GM23338 (cell line): ENCODE measurements around the gene XG.

Experiments used
- CTCF ChIP-seq, 2 experiments: fragments of 200-600 bp in 1 of 2; sonication (generic) in 1 of 2; conservative IDR thresholded peaks; 2 replicates each; pipeline versions ENCODE4 v1.5.1 to v1.6.1; 2016 to 2017; ENCODE audit warnings: antibody characterized with exemption in 2 of 2, low read depth in 2 of 2, mild to moderate bottlenecking in 2 of 2, moderate library complexity in 1 of 2
- ETS1 ChIP-seq: IDR thresholded peaks from 2 replicates; pipeline ENCODE4 v1.6.1; 2016; ENCODE audit warnings: antibody characterized with exemption
- EZH2 ChIP-seq: fragments of 200-600 bp; sonication (generic); IDR thresholded peaks from one replicate; pipeline ENCODE4 v1.8.0; 2017; ENCODE audit warnings: antibody characterized with exemption, mild to moderate bottlenecking, low read depth; ENCODE audit not compliant: unreplicated experiment
- POLR2AphosphoS5 ChIP-seq: IDR thresholded peaks from 2 replicates; pipeline ENCODE4 v1.6.1; 2016; ENCODE audit warnings: antibody characterized with exemption, low read depth

GRCh38 chrX:2840961-2841360 is 89.1 kb downstream of the XG start:
- TF ChIP-seq POLR2AphosphoS5 (no peak), CTCF (conservative IDR thresholded peaks at IDR 0.05; ENCODE audit: low read depth in 2 of 2) (no peak), EZH2 (no peak), ETS1 (no peak)
